Omental fat pad (tissue), 4 donors: ENCODE results near the gene DMAC2. TPM values are rescaled to one million over a fixed set of nuclear protein-coding genes. Genes with fewer than 3 reads are reported as not detected.
"Not testable (repeated sequence)": the region's sequence is repeated elsewhere in the genome, so short reads cannot be mapped to it uniquely, and the experiment has no call there.

ENCODE experiments used
- ATAC-seq: fragments of 150-250 bp; one replicate; pipeline ENCODE4 v1.9.1; 2016; ENCODE audit warnings: mild to moderate bottlenecking, moderate library complexity; ENCODE audit not compliant: low FRiP score
- DNase-seq: peaks from one replicate; pipeline ENCODE4 v3.0.0-alpha.2; 2019; ENCODE audit warnings: low spot score
- small RNA-seq: library from RNA; depleted of rRNA; stranded (forward); fragments of <200 nt; gene quantifications from one replicate; pipeline ENCODE3, GENCODE V24; 2016
- total RNA-seq, 4 donors: library from RNA; depleted of rRNA; stranded (reverse); fragments of >200 nt; gene quantifications; one replicate each; pipeline ENCODE4 v1.1.0, GENCODE V29; 2016
- TF ChIP-seq, protein P1 (sequence below), 3 donors: fragments of 450-650 bp; IDR thresholded peaks; one replicate each; pipeline ENCODE4 v1.5.1; 2016 to 2017; ENCODE audit warnings: antibody characterized with exemption in 3 of 3, mild to moderate bottlenecking in 3 of 3, moderate library complexity in 2 of 3

Gene DMAC2
- total RNA-seq, 4 donors from 2014 or later: 29.2 to 36.7 (median 35.1) TPM

DNA sequence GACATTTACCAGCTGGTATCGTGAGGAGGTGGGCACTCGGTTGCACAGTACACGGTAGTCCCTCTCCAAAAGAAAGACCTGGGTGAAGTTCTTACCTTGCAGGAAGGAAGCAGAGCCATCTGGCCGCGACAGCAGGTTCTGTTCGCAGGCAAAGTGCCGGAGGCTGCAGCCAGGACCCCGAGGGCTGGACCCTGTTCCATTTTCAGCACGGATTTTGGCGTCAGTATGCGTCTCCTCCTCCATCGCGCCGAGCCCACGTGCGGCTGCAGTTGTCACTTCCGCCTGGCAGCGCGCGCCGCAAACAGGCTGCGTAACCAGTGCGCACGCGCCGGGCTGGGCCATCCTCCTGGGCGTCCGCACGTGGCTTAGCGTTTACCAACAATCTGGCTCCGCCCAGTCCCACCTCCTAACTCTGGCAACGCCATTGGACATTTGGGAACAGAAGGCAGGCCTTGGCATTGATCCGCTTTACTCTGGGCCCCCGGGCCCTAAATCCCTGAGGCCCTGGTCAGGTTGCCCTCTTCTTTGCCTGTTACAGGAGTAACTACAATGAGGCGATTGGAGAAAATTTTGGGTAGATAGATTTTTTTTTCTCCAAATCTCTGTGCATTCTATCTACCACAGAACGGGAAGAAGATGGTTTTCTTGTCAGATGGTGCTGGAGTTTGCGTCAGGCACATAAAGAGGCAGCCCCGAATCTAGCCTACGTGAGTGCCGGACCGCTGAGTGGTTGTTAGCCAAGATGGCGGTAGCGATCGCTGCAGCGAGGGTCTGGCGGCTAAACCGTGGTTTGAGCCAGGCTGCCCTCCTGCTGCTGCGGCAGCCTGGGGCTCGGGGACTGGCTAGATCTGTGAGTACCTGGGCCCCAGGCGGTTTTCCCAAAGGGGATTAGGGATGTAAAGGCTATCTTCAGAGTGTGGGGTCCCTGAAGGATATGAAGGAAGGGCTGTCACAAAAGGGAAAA, 42.3 kb downstream of the DMAC2 start, which contains the start of the genes BCKDHA and EXOSC5:
Gene BCKDHA, plus strand, starts transcription at position 733 of the 964 bp plus-strand sequence. Its CDS starts 10 bp downstream, at position 743.
Gene EXOSC5, minus strand, starts transcription at position 274 of the 964 bp plus-strand sequence. Its CDS starts 31 bp downstream, at position 243.
- ATAC-seq: peak; percentile 99
- TF ChIP-seq, protein P1, sequence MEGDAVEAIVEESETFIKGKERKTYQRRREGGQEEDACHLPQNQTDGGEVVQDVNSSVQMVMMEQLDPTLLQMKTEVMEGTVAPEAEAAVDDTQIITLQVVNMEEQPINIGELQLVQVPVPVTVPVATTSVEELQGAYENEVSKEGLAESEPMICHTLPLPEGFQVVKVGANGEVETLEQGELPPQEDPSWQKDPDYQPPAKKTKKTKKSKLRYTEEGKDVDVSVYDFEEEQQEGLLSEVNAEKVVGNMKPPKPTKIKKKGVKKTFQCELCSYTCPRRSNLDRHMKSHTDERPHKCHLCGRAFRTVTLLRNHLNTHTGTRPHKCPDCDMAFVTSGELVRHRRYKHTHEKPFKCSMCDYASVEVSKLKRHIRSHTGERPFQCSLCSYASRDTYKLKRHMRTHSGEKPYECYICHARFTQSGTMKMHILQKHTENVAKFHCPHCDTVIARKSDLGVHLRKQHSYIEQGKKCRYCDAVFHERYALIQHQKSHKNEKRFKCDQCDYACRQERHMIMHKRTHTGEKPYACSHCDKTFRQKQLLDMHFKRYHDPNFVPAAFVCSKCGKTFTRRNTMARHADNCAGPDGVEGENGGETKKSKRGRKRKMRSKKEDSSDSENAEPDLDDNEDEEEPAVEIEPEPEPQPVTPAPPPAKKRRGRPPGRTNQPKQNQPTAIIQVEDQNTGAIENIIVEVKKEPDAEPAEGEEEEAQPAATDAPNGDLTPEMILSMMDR (IDR thresholded peaks at IDR 0.05): no peak
- peak; percentile 96 for DNase-seq

DNA sequence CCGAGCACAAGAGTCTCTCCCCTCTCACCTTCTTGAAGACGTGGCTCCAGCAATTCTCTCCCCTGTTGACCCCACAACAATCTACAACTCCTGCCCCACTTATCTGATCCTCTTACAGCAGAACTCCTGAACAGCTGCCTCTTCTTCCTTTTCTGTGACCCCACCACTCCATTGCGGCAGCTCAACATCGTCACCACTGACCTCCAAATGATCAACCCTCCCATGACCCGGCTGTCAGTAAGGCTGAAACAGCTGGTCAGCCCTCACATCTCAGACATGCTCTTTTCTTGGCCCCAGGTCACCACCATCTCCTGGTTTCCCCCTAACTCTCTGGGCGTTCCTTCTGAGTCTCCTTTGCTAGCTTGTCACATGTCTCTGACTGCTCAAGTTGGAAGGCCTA, 44.4 kb downstream of the DMAC2 start:
- TF ChIP-seq, protein P1 (IDR thresholded peaks at IDR 0.05): no peak
- DNase-seq: no peak
- no peak for ATAC-seq

DNA sequence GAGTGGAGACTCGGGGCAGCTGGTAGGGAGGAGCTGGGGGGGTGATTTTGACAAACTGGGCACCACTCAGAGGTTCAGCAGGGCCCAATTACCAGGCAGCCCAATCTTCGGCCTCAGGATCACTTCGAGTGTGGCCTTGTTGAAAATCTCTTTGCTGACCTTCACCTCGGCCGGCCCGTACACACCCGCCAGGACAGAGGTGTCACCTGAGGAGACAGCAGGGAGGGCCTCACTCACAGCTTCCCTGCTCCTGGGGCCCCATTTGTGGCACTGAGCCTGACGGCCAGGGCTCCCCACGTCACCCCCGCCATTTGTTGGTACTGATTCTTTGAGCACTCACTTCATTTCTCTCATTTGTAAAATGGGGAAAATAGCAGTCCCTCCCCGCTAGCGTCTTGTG, 46.9 kb downstream of the DMAC2 start:
- TF ChIP-seq, protein P1 (IDR thresholded peaks at IDR 0.05): no peak
- ATAC-seq: no peak

DNA sequence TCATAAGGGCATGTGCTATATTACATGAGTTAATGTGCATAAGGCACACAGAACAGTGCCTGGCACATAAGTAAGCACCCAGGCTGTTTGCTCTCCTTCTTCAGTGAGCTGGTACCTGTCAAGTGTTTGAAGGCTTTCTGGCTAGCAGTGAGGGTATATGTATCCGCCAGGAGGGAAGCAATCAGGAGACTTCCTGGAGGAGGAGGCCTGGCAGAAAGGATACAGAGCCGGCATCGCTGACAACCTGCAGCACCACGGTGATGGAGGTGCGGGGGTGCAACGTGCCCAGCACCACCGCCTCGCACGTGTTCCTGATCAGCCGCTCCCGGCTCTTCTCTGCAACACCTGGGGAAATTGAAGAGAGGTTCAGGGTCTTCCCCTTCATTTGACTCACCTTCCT, 48.1 kb downstream of the DMAC2 start:
- no peak for DNase-seq
- TF ChIP-seq, protein P1 (IDR thresholded peaks at IDR 0.05): no peak
- ATAC-seq: no peak

More for the DNA sequence above, 46.9 kb downstream of the DMAC2 start:
- DNase-seq: no peak

DNA sequence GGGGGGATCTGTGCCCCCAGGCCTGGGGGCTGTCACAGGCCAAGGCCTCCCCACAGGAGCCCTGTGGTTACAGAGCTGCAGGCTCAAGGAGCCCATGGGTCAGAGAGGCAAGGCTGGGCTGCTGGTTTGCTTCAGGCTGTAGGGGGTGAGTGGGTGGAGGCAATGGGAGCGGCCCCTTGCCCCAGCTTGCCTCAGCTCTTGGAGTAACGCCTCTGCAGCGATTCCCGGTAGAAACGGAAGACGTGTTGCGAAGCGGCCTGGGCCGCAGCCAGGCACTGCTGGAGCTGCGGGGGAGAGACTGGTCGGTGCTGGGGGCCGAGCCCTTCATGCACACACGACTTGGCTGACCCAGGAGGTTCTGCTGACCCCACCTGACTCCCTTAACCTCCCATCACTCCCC, 53.3 kb downstream of the DMAC2 start:
- DNase-seq (peak; percentile 32), ATAC-seq (peak; percentile 90)
- TF ChIP-seq, protein P1 (IDR thresholded peaks at IDR 0.05): no peak

DNA sequence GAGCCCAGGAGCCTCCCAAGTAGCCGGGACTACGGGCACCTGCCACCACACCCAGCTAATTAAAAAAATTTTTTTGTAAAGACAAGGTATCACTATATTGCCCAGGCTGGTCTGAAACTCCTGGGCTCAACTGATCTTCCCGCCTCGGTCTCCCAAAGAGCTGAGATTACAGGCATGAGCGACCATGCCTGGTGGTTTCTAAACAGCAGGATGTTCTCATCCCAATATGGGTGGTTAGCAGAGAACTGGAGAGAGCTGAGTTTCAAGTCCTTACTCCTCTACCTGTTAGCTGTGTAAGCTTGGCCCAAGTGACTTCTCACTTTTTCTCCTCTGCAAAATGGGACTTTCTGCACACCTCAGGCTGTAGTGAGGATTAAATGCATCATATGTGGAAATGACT, 55.4 kb downstream of the DMAC2 start:
- no peak for DNase-seq
- ATAC-seq: no peak
- TF ChIP-seq, protein P1 (IDR thresholded peaks at IDR 0.05): no peak

DNA sequence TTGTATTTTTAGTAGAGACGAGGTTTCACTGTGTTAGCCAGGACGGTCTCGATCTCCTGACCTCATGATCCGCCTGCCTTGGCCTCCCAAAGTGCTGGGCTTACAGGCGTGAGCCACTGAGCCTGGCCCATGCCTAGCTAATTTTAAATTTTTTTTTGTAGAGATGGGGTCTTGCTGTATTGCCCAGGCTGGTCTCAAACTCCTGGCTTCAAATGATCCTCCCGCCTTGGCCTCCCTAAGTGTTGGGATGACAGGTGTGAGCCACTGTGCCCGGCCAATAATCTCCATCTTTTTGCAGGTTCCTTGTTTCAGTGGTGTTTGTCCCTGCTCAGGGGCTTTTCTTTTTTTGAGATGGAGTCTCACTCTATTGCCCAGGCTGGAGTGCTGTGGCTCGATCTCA, 58.2 kb downstream of the DMAC2 start:
- ATAC-seq: not testable (repeated sequence)

More for the DNA sequence above, 58.2 kb downstream of the DMAC2 start:
- DNase-seq: not testable (repeated sequence)

Small RNAs within 50 kb of the gene (small RNA-seq; reads per million reads assigned to genes)
- not detected for gene RF00017

Other genes starting within 250 kb of the DMAC2 start
- gene CYP2S1, start 246.7 kb downstream of the DMAC2 start, total RNA-seq: 1 to 10 TPM in 3 of 4 donors, under 1 TPM in 1; 0.32 to 6.5 (median 5.5) TPM
- gene AXL, start 220.7 kb downstream of the DMAC2 start, total RNA-seq: 100 to 1,000 TPM in 1 of 4 donors, 10 to 100 TPM in 3; 65.8 to 141 (median 78.7) TPM
- 100 to 1,000 TPM in 3 of 4 donors, 10 to 100 TPM in 1; 92.5 to 173 (median 117) TPM for gene HNRNPUL1, start 175.5 kb downstream of the DMAC2 start, total RNA-seq
- gene CCDC97, start 129.7 kb downstream of the DMAC2 start, total RNA-seq: 10 to 100 TPM; 11.8 to 16.6 (median 13.9) TPM
- 10 to 100 TPM; 17.6 to 43.0 (median 25.2) TPM for gene TGFB1, start 86.0 kb downstream of the DMAC2 start, total RNA-seq
- 1 to 10 TPM; 3.3 to 6.8 (median 5.1) TPM for gene B9D2, start 75.8 kb downstream of the DMAC2 start, total RNA-seq
- 10 to 100 TPM; 12.4 to 44.3 (median 14.2) TPM for gene TMEM91, start 63.4 kb downstream of the DMAC2 start, total RNA-seq
- gene EXOSC5, start 42.6 kb downstream of the DMAC2 start, total RNA-seq: 10 to 100 TPM; 13.2 to 17.3 (median 15.7) TPM
- 10 to 100 TPM; 30.3 to 47.0 (median 39.1) TPM for gene BCKDHA, start 42.1 kb downstream of the DMAC2 start, total RNA-seq
- gene B3GNT8, start 12.5 kb downstream of the DMAC2 start, total RNA-seq: 1 to 10 TPM; 1.0 to 7.2 (median 4.7) TPM
- not detected for gene ERICH4, start 3.2 kb upstream of the DMAC2 start, total RNA-seq
- 1 to 10 TPM in 2 of 4 donors, under 1 TPM in 2; 0.37 to 3.5 (median 1.4) TPM for gene CEACAM21, start 136.3 kb upstream of the DMAC2 start, total RNA-seq
- 1 to 10 TPM in 3 of 4 donors, not detected in 1; 1.7 to 9.0 (median 2.6) TPM for gene CEACAM4, start 187.2 kb upstream of the DMAC2 start, total RNA-seq
- gene CEACAM7, start 248.4 kb upstream of the DMAC2 start, total RNA-seq: not detected